Measurements from ENCODE around the gene ZDHHC11B.

GRCh38 chr5:776862-777711, 7.4 kb downstream of the ZDHHC11B start:
- TF ChIP-seq CTCF (IDR thresholded peaks at IDR 0.05), result no peak
- no peak for TF ChIP-seq POLR2A (IDR thresholded peaks at IDR 0.05)
